Measurements from ENCODE around the gene CCDC177.

Gene CCDC177

DNA sequence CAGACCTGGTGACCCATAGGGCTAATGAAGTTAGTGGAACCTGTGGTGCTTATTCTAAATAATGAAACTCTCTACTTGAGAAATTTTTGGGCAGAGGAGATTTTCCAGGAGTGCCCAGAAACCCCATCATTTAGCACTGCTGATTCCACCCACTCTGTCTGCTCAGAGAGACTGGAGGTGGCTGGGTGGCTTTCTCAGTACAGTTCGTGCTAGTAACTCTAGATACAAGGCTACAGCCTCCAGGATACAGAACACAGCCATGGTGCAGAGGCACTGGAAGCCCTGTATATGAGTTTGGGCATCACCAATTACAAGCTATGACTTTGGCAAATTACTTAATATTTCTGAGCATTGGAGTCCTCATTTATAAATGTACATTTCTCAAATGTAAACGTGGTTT lies 32.4 kb downstream of the CCDC177 start:
- H3K4me1 ChIP-seq (ENCODE audit: control insufficient read depth, insufficient read depth, low read length), result no peaks in the 10 kb centered on the region
- H3K4me3 ChIP-seq (ENCODE audit: low read length in 2 of 2), result no peak overlapping the region

DNA sequence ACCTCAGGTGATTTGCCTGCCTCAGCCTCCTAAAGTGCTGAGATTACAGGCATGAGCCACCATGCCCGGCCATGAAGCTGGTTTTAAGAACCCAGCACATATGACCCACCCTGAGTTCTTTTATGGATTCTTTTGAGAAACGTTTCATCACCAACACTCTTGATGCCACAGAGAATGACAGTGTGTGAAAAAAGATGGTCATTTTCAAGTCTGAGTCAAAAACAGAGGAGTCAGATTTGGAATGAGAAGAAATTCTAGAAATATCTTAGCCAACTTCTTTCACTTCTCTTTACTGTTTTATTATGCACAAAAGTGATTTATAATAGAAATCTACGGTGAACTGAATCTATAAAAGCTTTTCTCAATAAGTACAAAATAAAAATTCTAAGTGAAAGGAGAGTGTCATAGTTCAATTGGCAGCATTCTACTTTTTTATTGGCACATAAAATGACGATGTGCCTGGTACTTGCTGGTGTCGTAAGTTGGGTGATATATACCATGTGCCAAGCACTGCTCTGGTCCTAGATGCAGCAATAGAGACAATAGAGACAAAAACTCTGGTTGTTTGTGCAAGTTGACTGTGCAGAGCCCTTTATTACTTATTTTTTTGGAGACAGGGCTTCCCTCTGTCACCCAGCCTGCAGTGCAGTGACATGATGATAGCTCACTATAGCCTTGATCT lies 33.9 kb downstream of the CCDC177 start:
- peaks cover 0 to 2% of the 10 kb centered on the region in 2 donors for H3K27me3 ChIP-seq (ENCODE audit: control insufficient read depth in 1 of 2, insufficient read depth in 2 of 2, low read length in 2 of 2)
- no peak overlapping the region for H3K27ac ChIP-seq (ENCODE audit: low read length)
- H3K9me3 ChIP-seq (ENCODE audit: control insufficient read depth in 2 of 2, low read length in 2 of 2), result no peaks in the 10 kb centered on the region
- no peak overlapping the region for H3K4me3 ChIP-seq (ENCODE audit: low read length in 2 of 2)
- no peaks in the 10 kb centered on the region for H3K4me1 ChIP-seq (ENCODE audit: control insufficient read depth, insufficient read depth, low read length)
- H3K9ac ChIP-seq (ENCODE audit: low read length in 2 of 2), result no peak overlapping the region
- H3K36me3 ChIP-seq (ENCODE audit: control insufficient read depth in 2 of 2, insufficient read depth in 2 of 2, low read length in 2 of 2), result no peaks in the 10 kb centered on the region

More for the DNA sequence above, 32.4 kb downstream of the CCDC177 start:
- peaks cover 5 to 8% of the 10 kb centered on the region in 2 donors for H3K27me3 ChIP-seq (ENCODE audit: control insufficient read depth in 1 of 2, insufficient read depth in 2 of 2, low read length in 2 of 2)
- no peak overlapping the region for H3K27ac ChIP-seq (ENCODE audit: low read length)
- H3K9ac ChIP-seq (ENCODE audit: low read length in 2 of 2), result no peak overlapping the region
- no peaks in the 10 kb centered on the region for H3K36me3 ChIP-seq (ENCODE audit: control insufficient read depth in 2 of 2, insufficient read depth in 2 of 2, low read length in 2 of 2)
- no peaks in the 10 kb centered on the region for H3K9me3 ChIP-seq (ENCODE audit: control insufficient read depth in 2 of 2, low read length in 2 of 2)

DNA sequence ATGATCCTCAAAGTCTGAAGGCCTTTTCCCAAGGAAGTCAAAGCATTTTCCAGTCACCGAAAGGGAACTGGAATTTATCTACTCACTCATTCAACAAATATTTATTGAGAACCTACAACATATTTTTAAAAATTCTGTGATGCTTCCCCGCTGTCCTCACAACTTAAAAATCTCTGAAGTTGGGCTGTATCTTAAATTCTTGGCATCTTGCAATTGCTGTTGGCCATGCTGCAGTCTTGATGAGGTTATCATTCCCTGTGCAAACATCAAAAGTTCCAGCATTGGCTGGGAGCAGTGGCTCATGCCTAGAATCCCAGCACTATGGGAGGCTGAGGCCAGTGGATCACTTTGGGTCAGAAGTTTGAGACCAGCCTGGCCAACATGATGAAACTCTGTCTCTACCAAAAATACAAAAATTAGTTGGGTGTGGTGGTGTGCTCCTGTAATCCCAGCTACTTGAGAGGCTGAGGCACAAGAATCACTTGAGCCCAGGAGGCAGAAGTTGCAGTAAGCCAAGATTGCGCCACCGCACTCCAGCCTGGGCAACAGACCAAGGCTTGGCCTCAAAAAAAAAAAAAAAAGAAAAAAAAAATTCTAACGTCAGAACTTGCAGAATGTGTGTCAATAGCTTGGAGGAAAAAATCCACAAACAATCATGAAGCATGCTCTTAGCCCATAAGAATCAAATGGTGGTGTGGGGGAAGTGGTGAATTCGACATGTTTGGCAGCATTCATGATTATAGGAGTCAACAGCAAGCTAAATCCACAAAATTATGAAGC lies 34.9 kb downstream of the CCDC177 start:
- Histone ChIP-seq H3K4me3 (ENCODE audit: low read length in 2 of 2) (no peak overlapping the region), H3K27me3 (ENCODE audit: control insufficient read depth in 1 of 2, insufficient read depth in 2 of 2, low read length in 2 of 2) (peaks cover 0 to 2% of the 10 kb centered on the region in 2 donors), H3K9ac (ENCODE audit: low read length in 2 of 2) (no peak overlapping the region), H3K9me3 (ENCODE audit: control insufficient read depth in 2 of 2, low read length in 2 of 2) (no peaks in the 10 kb centered on the region), H3K4me1 (ENCODE audit: control insufficient read depth, insufficient read depth, low read length) (no peaks in the 10 kb centered on the region), H3K36me3 (ENCODE audit: control insufficient read depth in 2 of 2, insufficient read depth in 2 of 2, low read length in 2 of 2) (no peaks in the 10 kb centered on the region), H3K27ac (ENCODE audit: low read length) (no peak overlapping the region)

DNA sequence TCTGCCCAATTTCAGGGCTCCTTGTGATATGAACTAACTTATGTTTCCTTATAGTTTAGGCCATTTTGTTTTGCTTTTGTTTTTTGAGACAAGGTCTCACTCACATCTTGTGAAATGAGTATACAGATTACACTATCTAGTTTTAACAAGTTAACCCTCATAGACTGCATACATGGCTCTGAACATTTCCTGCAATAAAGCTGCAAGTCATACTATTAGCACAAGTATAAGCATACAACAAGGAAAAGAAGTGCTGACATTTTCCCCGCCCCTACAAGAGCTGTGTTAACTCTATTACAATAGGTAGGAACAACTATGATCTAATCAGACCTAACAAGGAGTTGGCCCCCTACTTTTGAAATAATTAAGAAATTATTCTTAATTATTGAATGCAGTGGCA lies 35.9 kb downstream of the CCDC177 start:
- Histone ChIP-seq H3K9ac (ENCODE audit: low read length in 2 of 2) (no peak overlapping the region), H3K4me1 (ENCODE audit: control insufficient read depth, insufficient read depth, low read length) (no peaks in the 10 kb centered on the region), H3K9me3 (ENCODE audit: control insufficient read depth in 2 of 2, low read length in 2 of 2) (no peaks in the 10 kb centered on the region), H3K36me3 (ENCODE audit: control insufficient read depth in 2 of 2, insufficient read depth in 2 of 2, low read length in 2 of 2) (no peaks in the 10 kb centered on the region), H3K27me3 (ENCODE audit: control insufficient read depth in 1 of 2, insufficient read depth in 2 of 2, low read length in 2 of 2) (peaks cover 1 to 3% of the 10 kb centered on the region in 2 donors), H3K27ac (ENCODE audit: low read length) (no peak overlapping the region), H3K4me3 (ENCODE audit: low read length in 2 of 2) (no peak overlapping the region)

DNA sequence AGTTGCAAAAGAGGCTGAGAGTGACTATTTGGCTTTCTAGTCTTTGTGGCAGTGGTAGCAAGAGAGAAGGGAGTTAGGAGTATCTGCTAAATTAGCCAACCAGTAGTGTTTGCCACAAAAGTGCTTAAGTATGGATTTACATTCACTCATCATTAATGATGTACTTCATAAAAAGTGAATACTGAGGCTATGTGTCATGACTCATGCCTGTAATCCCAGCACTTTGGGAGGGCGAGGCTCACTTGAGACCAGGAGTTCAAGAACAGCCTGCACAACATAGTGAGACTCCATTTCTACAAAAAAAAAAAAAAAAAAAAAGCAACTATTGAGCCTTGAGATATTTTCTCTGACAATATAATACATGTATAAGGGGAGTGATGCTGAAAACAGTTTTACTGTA lies 36.8 kb downstream of the CCDC177 start:
- H3K9me3 ChIP-seq (ENCODE audit: control insufficient read depth in 2 of 2, low read length in 2 of 2), result no peaks in the 10 kb centered on the region

DNA sequence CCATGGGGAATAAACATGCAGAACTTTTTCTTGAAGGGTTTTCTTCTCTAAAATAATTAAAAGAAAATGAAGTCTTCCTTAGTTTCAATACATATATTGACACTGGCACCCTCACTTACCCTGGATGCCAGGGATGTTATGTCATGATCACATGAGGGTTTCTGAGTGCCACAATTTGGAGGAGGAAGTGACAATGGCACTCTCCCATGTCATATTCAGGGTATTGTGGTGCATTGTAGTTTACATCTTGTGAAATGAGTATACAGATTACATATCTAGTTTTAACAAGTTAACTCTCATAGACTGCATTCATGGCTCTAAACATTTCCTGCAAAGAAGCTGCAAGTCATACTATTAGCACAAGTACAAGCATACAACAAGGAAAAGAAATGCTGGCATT lies 37.7 kb downstream of the CCDC177 start:
- Histone ChIP-seq H3K27me3 (ENCODE audit: control insufficient read depth in 1 of 2, insufficient read depth in 2 of 2, low read length in 2 of 2) (peaks cover 4 to 7% of the 10 kb centered on the region in 2 donors), H3K9me3 (ENCODE audit: control insufficient read depth in 2 of 2, low read length in 2 of 2) (no peaks in the 10 kb centered on the region), H3K4me1 (ENCODE audit: control insufficient read depth, insufficient read depth, low read length) (no peaks in the 10 kb centered on the region), H3K36me3 (ENCODE audit: control insufficient read depth in 2 of 2, insufficient read depth in 2 of 2, low read length in 2 of 2) (no peaks in the 10 kb centered on the region), H3K4me3 (ENCODE audit: low read length in 2 of 2) (no peak overlapping the region), H3K9ac (ENCODE audit: low read length in 2 of 2) (no peak overlapping the region), H3K27ac (ENCODE audit: low read length) (no peak overlapping the region)

More for the DNA sequence above, 36.8 kb downstream of the CCDC177 start:
- Histone ChIP-seq H3K4me3 (ENCODE audit: low read length in 2 of 2) (no peak overlapping the region), H3K9ac (ENCODE audit: low read length in 2 of 2) (no peak overlapping the region), H3K27me3 (ENCODE audit: control insufficient read depth in 1 of 2, insufficient read depth in 2 of 2, low read length in 2 of 2) (peaks cover 4 to 7% of the 10 kb centered on the region in 2 donors), H3K36me3 (ENCODE audit: control insufficient read depth in 2 of 2, insufficient read depth in 2 of 2, low read length in 2 of 2) (no peaks in the 10 kb centered on the region), H3K27ac (ENCODE audit: low read length) (no peak overlapping the region), H3K4me1 (ENCODE audit: control insufficient read depth, insufficient read depth, low read length) (no peaks in the 10 kb centered on the region)

DNA sequence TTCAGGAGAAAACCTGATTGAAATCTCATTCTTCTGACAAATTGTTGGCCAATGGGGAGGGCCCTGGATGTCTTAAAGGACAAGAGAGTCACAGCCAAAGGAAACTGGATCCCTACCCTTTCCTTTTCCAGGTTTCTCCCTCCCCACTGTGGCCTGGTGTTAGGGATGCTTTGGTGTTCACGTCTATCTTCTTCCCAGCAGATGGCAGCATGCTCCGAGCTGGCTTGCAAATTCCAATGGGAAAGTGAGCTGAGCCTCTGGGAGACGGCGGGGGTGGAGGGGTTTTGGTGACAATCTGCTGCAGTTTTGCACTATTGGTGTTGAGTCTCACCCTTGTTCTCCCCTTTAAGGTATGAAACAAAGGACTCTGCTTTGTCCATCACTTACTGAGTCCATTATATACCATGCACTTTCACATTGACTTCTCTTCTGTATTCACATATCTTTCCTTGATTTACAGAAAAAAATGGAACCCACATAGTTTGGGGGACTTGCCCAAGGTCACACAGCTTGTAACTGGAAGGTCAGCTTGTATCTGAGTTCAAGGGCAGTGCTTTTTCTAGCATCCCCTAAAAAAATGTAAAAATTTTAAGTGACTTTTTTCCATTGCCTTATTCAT lies 39.3 kb downstream of the CCDC177 start:
- Histone ChIP-seq H3K27me3 (ENCODE audit: control insufficient read depth in 1 of 2, insufficient read depth in 2 of 2, low read length in 2 of 2) (peaks cover 4 to 7% of the 10 kb centered on the region in 2 donors), H3K4me1 (ENCODE audit: control insufficient read depth, insufficient read depth, low read length) (no peaks in the 10 kb centered on the region), H3K4me3 (ENCODE audit: low read length in 2 of 2) (no peak overlapping the region), H3K9ac (ENCODE audit: low read length in 2 of 2) (no peak overlapping the region), H3K36me3 (ENCODE audit: control insufficient read depth in 2 of 2, insufficient read depth in 2 of 2, low read length in 2 of 2) (no peaks in the 10 kb centered on the region), H3K27ac (ENCODE audit: low read length) (no peak overlapping the region), H3K9me3 (ENCODE audit: control insufficient read depth in 2 of 2, low read length in 2 of 2) (no peaks in the 10 kb centered on the region)

DNA sequence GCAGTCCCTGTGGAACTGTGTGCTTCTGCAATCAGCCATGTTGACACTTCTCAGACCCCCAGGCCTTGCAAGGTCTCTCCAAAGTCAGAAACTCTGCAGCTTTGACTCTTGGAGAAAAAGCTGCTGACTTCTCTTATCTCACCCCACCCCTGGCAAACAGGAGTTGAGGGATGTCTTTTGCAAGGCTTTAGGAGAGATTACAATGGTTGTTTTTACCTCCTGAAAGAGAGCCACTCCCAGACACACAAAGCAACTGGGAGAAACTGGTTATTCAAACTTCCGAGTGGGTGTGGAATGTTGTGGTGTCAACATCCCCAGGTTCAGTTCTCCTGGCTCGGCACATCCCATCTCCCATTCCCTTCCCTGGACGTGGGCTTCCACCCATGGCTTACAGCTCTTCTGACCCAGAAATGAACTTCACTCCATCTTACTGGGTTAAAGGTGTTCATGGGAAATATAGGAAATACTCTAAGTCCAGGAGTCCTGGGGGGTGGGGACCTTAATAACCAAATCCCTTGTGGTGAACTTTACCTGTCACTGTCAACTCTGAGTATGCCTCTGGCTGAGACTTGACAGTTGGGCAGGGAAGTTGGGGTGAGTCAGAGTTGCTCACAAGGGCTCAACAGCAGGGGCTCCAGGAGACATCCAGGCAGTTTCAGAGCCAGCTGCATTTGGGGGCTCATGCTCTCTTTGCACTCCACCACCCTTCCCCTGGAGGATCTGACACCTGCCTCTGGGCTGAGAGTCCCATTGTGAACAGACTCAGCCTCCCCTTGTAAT lies 41.9 kb downstream of the CCDC177 start:
- H3K27ac ChIP-seq (ENCODE audit: low read length), result no peak overlapping the region
- no peaks in the 10 kb centered on the region for H3K9me3 ChIP-seq (ENCODE audit: control insufficient read depth in 2 of 2, low read length in 2 of 2)
- no peaks in the 10 kb centered on the region for H3K36me3 ChIP-seq (ENCODE audit: control insufficient read depth in 2 of 2, insufficient read depth in 2 of 2, low read length in 2 of 2)

DNA sequence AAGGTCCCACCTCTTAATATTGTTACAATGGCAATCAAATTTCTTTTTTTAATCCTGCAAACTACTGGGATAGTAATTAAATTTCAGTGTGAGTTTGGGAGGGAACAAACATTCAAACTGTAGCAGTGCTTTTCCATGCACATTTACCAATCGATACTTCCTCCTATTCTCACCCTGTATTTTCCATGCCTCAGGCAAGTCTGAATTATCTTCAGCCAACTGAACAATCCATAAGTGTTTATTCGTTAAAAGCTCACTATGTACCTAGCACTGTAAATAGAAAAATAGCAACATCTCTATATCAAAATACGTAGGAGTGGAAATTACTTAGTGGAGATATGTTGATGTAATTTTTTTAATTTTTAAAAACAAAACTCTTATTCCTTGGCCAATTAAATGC lies 43.5 kb downstream of the CCDC177 start:
- Histone ChIP-seq H3K9me3 (ENCODE audit: control insufficient read depth in 2 of 2, low read length in 2 of 2) (no peaks in the 10 kb centered on the region), H3K27ac (ENCODE audit: low read length) (no peak overlapping the region), H3K4me3 (ENCODE audit: low read length in 2 of 2) (no peak overlapping the region), H3K4me1 (ENCODE audit: control insufficient read depth, insufficient read depth, low read length) (no peaks in the 10 kb centered on the region), H3K27me3 (ENCODE audit: control insufficient read depth in 1 of 2, insufficient read depth in 2 of 2, low read length in 2 of 2) (peaks cover 4 to 11% of the 10 kb centered on the region in 2 donors), H3K9ac (ENCODE audit: low read length in 2 of 2) (no peak overlapping the region), H3K36me3 (ENCODE audit: control insufficient read depth in 2 of 2, insufficient read depth in 2 of 2, low read length in 2 of 2) (no peaks in the 10 kb centered on the region)

More for the DNA sequence above, 41.9 kb downstream of the CCDC177 start:
- H3K4me3 ChIP-seq (ENCODE audit: low read length in 2 of 2), result no peak overlapping the region
- H3K9ac ChIP-seq (ENCODE audit: low read length in 2 of 2), result no peak overlapping the region
- peaks cover 4 to 7% of the 10 kb centered on the region in 2 donors for H3K27me3 ChIP-seq (ENCODE audit: control insufficient read depth in 1 of 2, insufficient read depth in 2 of 2, low read length in 2 of 2)
- no peaks in the 10 kb centered on the region for H3K4me1 ChIP-seq (ENCODE audit: control insufficient read depth, insufficient read depth, low read length)

DNA sequence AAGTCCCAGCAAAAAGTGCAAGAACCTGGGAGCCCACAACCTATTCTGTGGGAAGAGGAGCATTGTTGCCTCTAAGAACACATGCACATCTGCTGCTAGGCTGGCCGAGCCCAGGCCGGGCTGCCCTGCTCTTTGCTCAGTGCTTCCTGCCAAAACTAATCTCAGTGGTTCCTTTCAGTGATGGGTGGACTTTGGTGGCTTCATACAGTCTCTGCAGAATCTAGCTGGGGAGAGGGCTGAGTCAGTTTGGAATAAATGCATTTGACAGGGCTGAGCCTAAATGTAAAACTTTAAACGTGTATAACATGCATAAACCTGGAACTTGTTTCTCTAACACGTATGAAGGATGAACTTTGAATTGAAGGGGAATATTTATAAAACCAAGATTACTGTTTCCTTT lies 44.6 kb downstream of the CCDC177 start:
- Histone ChIP-seq H3K36me3 (ENCODE audit: control insufficient read depth in 2 of 2, insufficient read depth in 2 of 2, low read length in 2 of 2) (no peaks in the 10 kb centered on the region), H3K4me1 (ENCODE audit: control insufficient read depth, insufficient read depth, low read length) (no peaks in the 10 kb centered on the region), H3K9ac (ENCODE audit: low read length in 2 of 2) (no peak overlapping the region), H3K4me3 (ENCODE audit: low read length in 2 of 2) (no peak overlapping the region), H3K9me3 (ENCODE audit: control insufficient read depth in 2 of 2, low read length in 2 of 2) (no peaks in the 10 kb centered on the region), H3K27ac (ENCODE audit: low read length) (no peak overlapping the region), H3K27me3 (ENCODE audit: control insufficient read depth in 1 of 2, insufficient read depth in 2 of 2, low read length in 2 of 2) (peaks cover 4 to 14% of the 10 kb centered on the region in 2 donors)
